Esophagus muscularis mucosa (tissue), 4 donors: ENCODE data around the gene CLRN3. TPM values are rescaled to one million over a fixed set of nuclear protein-coding genes. Genes with fewer than 3 reads are reported as not detected.

ENCODE experiments used
- DNase-seq: peaks from one replicate; pipeline ENCODE4 v3.0.0-alpha.2; 2017; ENCODE audit errors: extremely low spot score
- H3K27ac ChIP-seq, 4 donors: fragments of 200-600 bp; sonication (generic); replicated peaks in 1 of 4; 1 replicate in 3 of 4; 2 replicates in 1 of 4; pipeline ENCODE4 v1.5.1; 2016 to 2019; ENCODE audit warnings: mild to moderate bottlenecking in 1 of 4
- H3K27me3 ChIP-seq, 4 donors: fragments of 200-600 bp; sonication (generic); one replicate each; pipeline versions ENCODE4 v1.5.1 to v1.6.0; 2016 to 2019
- H3K36me3 ChIP-seq, 4 donors: fragments of 200-600 bp; sonication (generic); one replicate each; pipeline ENCODE4 v1.5.1; 2016 to 2019
- H3K4me1 ChIP-seq, 4 donors: fragments of 200-600 bp; sonication (generic); one replicate each; pipeline ENCODE4 v1.5.1; 2016 to 2019
- H3K4me3 ChIP-seq, 4 donors: fragments of 200-600 bp; sonication (generic); 1 replicate in 2 of 4; 2 replicates in 2 of 4; pipeline ENCODE4 v1.5.1; 2016 to 2019; ENCODE audit warnings: mild to moderate bottlenecking in 4 of 4, moderate library complexity in 1 of 4
- H3K9me3 ChIP-seq, 4 donors: fragments of 200-600 bp; sonication (generic); 1 replicate in 3 of 4; 2 replicates in 1 of 4; pipeline ENCODE4 v1.5.1; 2016 to 2019
- CTCF ChIP-seq, 3 experiments: fragments of 200-600 bp in 2 of 3; fragments of 450-650 bp in 1 of 3; sonication (generic) in 2 of 3; IDR thresholded peaks; one replicate each; pipeline ENCODE4 v1.5.1; 2017 to 2019; ENCODE audit warnings: antibody characterized with exemption in 3 of 3, mild to moderate bottlenecking in 2 of 3, moderate library complexity in 1 of 3
- EP300 ChIP-seq: sonication (generic); formaldehyde crosslinking; IDR thresholded peaks from one replicate; pipeline ENCODE4 v1.6.1; 2017; ENCODE audit warnings: antibody characterized with exemption
- POLR2A ChIP-seq: fragments of 450-650 bp; IDR thresholded peaks from one replicate; pipeline ENCODE4 v1.6.1; 2017; ENCODE audit warnings: antibody characterized with exemption, moderate library complexity, mild to moderate bottlenecking, low read depth
- POLR2AphosphoS5 ChIP-seq, 2 donors: sonication (generic); formaldehyde crosslinking; IDR thresholded peaks; one replicate each; pipeline ENCODE4 v1.6.1; 2017; ENCODE audit warnings: antibody characterized with exemption in 2 of 2
- WGBS: methylation state at CpG from one replicate; pipeline ENCODE4 v1.1.5; 2018; 5-methylcytosine and 5-hydroxymethylcytosine counted together
- intact Hi-C: fragments of 100-400 bp; cut with DNase I; formaldehyde crosslinking; loops from one replicate; pipeline ENCODE4 v1.15.1; 2023
- total RNA-seq, 4 donors: library from RNA; depleted of rRNA; stranded (reverse); fragments of >200 nt; gene quantifications; one replicate each; pipeline versions ENCODE4 v1.1.0 to v1.2.1, GENCODE V29; 2016

The CLRN3 gene
- total RNA-seq, 4 donors from 2014 or later = not detected

- Histone ChIP-seq H3K27ac (no peak overlapping the region), H3K4me1 (peaks cover 0 to 11% (median 3%) of the 10 kb centered on the region in 4 donors), H3K36me3 (no peaks in the 10 kb centered on the region), H3K27me3 (peaks cover 0 to 37% (median 0%) of the 10 kb centered on the region in 4 donors), H3K9me3 (peaks cover 0 to 7% (median under 1%) of the 10 kb centered on the region in 4 donors), H3K4me3 (no peak overlapping the region)
- TF ChIP-seq EP300 (no peak), POLR2A (no peak), POLR2AphosphoS5 (IDR thresholded peaks at IDR 0.05) (no peak), CTCF (IDR thresholded peaks at IDR 0.05) (no peak)
- DNase-seq = no peak
- intact Hi-C loops = no loop called here
- WGBS = 91% methylated on average over 8 of the region's 11 CpGs
These were observed 17.9 kb downstream of the CLRN3 start for GRCh38 chr10:127874671-127875448.

GRCh38 chr10:127873901-127874470 is 18.8 kb downstream of the CLRN3 start:
- intact Hi-C loops = no loop called here
- no peak overlapping the region for H3K4me3 ChIP-seq
- H3K9me3 ChIP-seq = peaks cover 0 to 14% (median 8%) of the 10 kb centered on the region in 4 donors
- no peak overlapping the region for H3K27ac ChIP-seq
- TF ChIP-seq POLR2AphosphoS5 (IDR thresholded peaks at IDR 0.05) (no peak), POLR2A (no peak), EP300 (no peak), CTCF (IDR thresholded peaks at IDR 0.05) (no peak)
- WGBS = 85% methylated on average over 11 of the region's 11 CpGs
- H3K36me3 ChIP-seq = no peaks in the 10 kb centered on the region
- H3K27me3 ChIP-seq = peaks cover 0 to 37% (median 0%) of the 10 kb centered on the region in 4 donors
- peaks cover 0 to 11% (median 3%) of the 10 kb centered on the region in 4 donors for H3K4me1 ChIP-seq
- no peak for DNase-seq

GRCh38 chr10:127872871-127873600 is 19.7 kb downstream of the CLRN3 start:
- TF ChIP-seq POLR2AphosphoS5 (IDR thresholded peaks at IDR 0.05) (no peak), EP300 (no peak), CTCF (IDR thresholded peaks at IDR 0.05) (no peak), POLR2A (no peak)
- no peak for DNase-seq

GRCh38 chr10:127872011-127872761 is 20.6 kb downstream of the CLRN3 start:
- peaks cover 0 to 14% (median 10%) of the 10 kb centered on the region in 4 donors for H3K9me3 ChIP-seq
- peaks cover 0 to 11% (median 3%) of the 10 kb centered on the region in 4 donors for H3K4me1 ChIP-seq
- no peak for DNase-seq
- no peaks in the 10 kb centered on the region for H3K36me3 ChIP-seq
- no peak for TF ChIP-seq EP300
- no peak for TF ChIP-seq POLR2AphosphoS5 (IDR thresholded peaks at IDR 0.05)
- no peak for TF ChIP-seq CTCF (IDR thresholded peaks at IDR 0.05)
- no peak for TF ChIP-seq POLR2A
- 61% methylated on average over 21 of the region's 23 CpGs for WGBS
- H3K27me3 ChIP-seq = peaks cover 0 to 37% (median 0%) of the 10 kb centered on the region in 4 donors
- no peak overlapping the region for H3K27ac ChIP-seq
- intact Hi-C loops = no loop called here
- H3K4me3 ChIP-seq = no peak overlapping the region

More at GRCh38 chr10:127872871-127873600, 19.7 kb downstream of the CLRN3 start:
- WGBS = 92% methylated on average over 9 of the region's 12 CpGs
- no peak overlapping the region for H3K27ac ChIP-seq
- intact Hi-C loops = no loop called here
- H3K9me3 ChIP-seq = peaks cover 0 to 14% (median 10%) of the 10 kb centered on the region in 4 donors
- H3K4me3 ChIP-seq = no peak overlapping the region
- no peaks in the 10 kb centered on the region for H3K36me3 ChIP-seq
- peaks cover 0 to 11% (median 3%) of the 10 kb centered on the region in 4 donors for H3K4me1 ChIP-seq
- H3K27me3 ChIP-seq = peaks cover 0 to 37% (median 0%) of the 10 kb centered on the region in 4 donors
